Activated CD4-positive, alpha-beta T cell treated with anti-CD3 and anti-CD28 coated beads for 36 hours (primary cell): Measurements from ENCODE around the gene IL4R. TPM values are rescaled to one million over a fixed set of nuclear protein-coding genes. Genes with fewer than 3 reads are reported as not detected.

Experiments used
- ATAC-seq: fragments of 200-7000 bp; cut with Tn5 transposase; one replicate; pipeline ENCODE4 v1.10.0; 2021; ENCODE audit warnings: mild to moderate bottlenecking, moderate library complexity
- CTCF ChIA-PET: fragments of 350-600 bp; sonication (Branson Sonifier 250); formaldehyde crosslinking; loops from one replicate; lab custom pipeline; 2021; ENCODE audit warnings: antibody characterized with exemption; lab: Charles Lee
- POLR2A ChIA-PET: fragments of 350-600 bp; sonication (Branson Sonifier 250); formaldehyde crosslinking; loops from one replicate; lab custom pipeline; 2021; ENCODE audit warnings: antibody characterized with exemption, inconsistent platforms; lab: Charles Lee
- DNase-seq: peaks from one replicate; pipeline ENCODE4 v3.0.0-alpha.2; 2020
- H3K27ac Mint-ChIP-seq: one replicate; pipeline ENCODE4 v1.8.0; 2021; ENCODE audit warnings: mixed read lengths
- H3K27me3 Mint-ChIP-seq: one replicate; pipeline ENCODE4 v1.8.0; 2021; ENCODE audit warnings: mixed read lengths
- H3K36me3 Mint-ChIP-seq: one replicate; pipeline ENCODE4 v1.8.0; 2021; ENCODE audit warnings: low read depth, mixed read lengths
- H3K4me1 Mint-ChIP-seq: one replicate; pipeline ENCODE4 v1.8.0; 2021; ENCODE audit warnings: mixed read lengths
- H3K4me3 Mint-ChIP-seq: one replicate; pipeline ENCODE4 v1.8.0; 2021; ENCODE audit warnings: mild to moderate bottlenecking, moderate library complexity, mixed read lengths
- H3K9me3 Mint-ChIP-seq: one replicate; pipeline ENCODE4 v1.8.0; 2021; ENCODE audit warnings: low read depth, mixed read lengths
- intact Hi-C, 2 experiments: fragments of 100-400 bp; cut with DNase I in 1 of 2; cut with micrococcal nuclease in 1 of 2; formaldehyde crosslinking; loops; one replicate each; pipeline versions ENCODE4 v1.14.2 to v1.15.1; 2022 to 2024; cut with DNase I, micrococcal nuclease
- total RNA-seq, 2 experiments: library from RNA; stranded (reverse); gene quantifications; one replicate each; pipeline ENCODE4 v1.2.3, GENCODE V29; 2021

The IL4R gene
- total RNA-seq, 2 experiments from 2014 or later = 185 to 229 TPM

DNA sequence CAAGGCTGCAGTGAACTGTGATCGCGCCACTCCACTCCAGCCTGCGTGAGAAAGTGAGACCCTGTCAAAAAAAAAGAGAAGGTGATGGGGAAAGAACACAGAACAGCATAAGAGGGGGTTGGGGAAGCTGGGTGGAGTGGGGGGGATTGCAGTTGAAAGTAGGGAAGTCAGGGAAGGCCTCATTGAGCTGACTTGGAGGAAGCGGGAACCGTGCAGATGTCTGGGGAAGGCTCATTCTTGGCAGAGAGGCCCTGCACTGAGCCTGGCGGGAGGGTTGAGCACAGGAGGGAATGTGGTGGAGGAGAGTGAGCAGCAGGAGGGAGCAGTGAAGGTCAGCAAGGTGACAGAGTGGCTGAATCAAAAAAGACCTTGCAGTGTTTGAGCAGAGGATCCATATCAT is 26.9 kb downstream of the IL4R start:
- ATAC-seq (no peak), DNase-seq (no peak)
- ChIA-PET POLR2A (interaction anchor here (0.7 kb wide), 1 partner anchor 60 kb away, joined by 3 read pairs; no protein-coding TSS in a partner anchor), CTCF (interaction anchor here (1.5 kb wide), 1 partner anchor 109 kb away, joined by 3 read pairs; no protein-coding TSS in a partner anchor)
- H3K4me1 Mint-ChIP-seq = peaks cover 15% of the 10 kb centered on the region
- peaks cover 82% of the 10 kb centered on the region for H3K36me3 Mint-ChIP-seq
- H3K27ac Mint-ChIP-seq = no peak overlapping the region
- no peak overlapping the region for H3K4me3 Mint-ChIP-seq
- no peaks in the 10 kb centered on the region for H3K9me3 Mint-ChIP-seq
- H3K27me3 Mint-ChIP-seq = no peaks in the 10 kb centered on the region
- intact Hi-C loops = no loop called here

DNA sequence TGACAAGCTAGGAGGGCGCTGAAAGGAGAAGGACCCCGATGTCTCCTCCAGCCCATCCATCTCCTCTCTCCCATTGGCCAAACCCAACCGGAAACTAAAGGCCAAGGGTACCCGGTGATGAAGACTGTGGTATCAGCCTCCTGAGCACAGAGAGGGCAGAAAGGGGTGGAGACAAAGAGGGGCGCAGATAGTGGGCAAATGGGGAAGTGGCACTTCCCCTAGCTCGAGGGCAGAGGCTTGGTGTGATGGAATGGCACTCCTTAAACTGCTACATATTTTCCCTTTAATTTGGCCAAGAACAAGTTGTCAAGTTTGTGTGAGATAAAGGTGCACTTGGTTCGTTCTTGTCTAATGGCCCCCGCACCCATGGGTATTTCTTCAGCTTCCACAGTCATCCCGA is 27.8 kb downstream of the IL4R start:
- H3K9me3 Mint-ChIP-seq = no peaks in the 10 kb centered on the region
- peaks cover 7% of the 10 kb centered on the region for H3K4me1 Mint-ChIP-seq
- no peak overlapping the region for H3K27ac Mint-ChIP-seq
- ChIA-PET POLR2A (no interaction called here), CTCF (interaction anchor here (0.5 to 1.5 kb wide), 5 partner anchors 63 to 189 kb away, joined by 3 to 6 read pairs (median 3); no protein-coding TSS in a partner anchor)
- DNase-seq (no peak), ATAC-seq (no peak)
- H3K27me3 Mint-ChIP-seq = no peaks in the 10 kb centered on the region
- H3K36me3 Mint-ChIP-seq = peaks cover 77% of the 10 kb centered on the region
- no peak overlapping the region for H3K4me3 Mint-ChIP-seq
- intact Hi-C loops = no loop called here

DNA sequence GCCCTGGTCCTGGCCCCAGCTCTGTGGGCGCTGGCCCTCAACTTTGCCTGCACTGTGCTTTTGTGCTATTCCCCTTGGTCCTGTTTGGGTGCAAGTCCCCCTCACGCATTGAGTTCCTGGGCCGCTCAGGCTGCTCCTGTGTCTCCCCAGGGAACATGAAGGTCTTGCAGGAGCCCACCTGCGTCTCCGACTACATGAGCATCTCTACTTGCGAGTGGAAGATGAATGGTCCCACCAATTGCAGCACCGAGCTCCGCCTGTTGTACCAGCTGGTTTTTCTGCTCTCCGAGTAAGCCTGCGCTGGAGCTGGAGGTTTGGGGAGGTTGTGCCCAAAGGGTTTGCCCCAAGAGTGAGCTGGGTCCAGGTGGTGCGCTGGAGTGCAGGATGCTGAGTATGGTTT is 28.2 kb downstream of the IL4R start:
- Mint-ChIP-seq H3K9me3 (no peaks in the 10 kb centered on the region), H3K4me3 (no peak overlapping the region), H3K36me3 (peaks cover 80% of the 10 kb centered on the region), H3K27me3 (no peaks in the 10 kb centered on the region), H3K4me1 (peaks cover 6% of the 10 kb centered on the region), H3K27ac (no peak overlapping the region)
- intact Hi-C loops = no loop called here
- ATAC-seq (no peak), DNase-seq (no peak)
- ChIA-PET CTCF (interaction anchor here (0.5 to 1.2 kb wide), 3 partner anchors 63 to 189 kb away, joined by 3 to 6 read pairs (median 3); no protein-coding TSS in a partner anchor), POLR2A (no interaction called here)

DNA sequence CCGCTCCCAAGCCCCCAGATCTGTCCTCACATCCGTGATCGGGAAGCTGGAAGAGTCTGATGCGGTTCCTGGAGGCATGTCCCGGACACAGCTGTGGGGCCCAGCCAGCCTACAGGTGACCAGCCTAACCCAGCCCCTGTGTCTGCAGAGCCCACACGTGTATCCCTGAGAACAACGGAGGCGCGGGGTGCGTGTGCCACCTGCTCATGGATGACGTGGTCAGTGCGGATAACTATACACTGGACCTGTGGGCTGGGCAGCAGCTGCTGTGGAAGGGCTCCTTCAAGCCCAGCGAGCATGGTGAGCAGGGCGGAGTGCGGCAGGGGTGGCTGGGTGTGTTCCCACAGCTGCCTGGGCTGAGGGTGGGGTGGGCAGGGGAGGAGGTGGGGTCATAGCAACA is 30.9 kb downstream of the IL4R start:
- intact Hi-C loops = no loop called here
- Mint-ChIP-seq H3K27me3 (no peaks in the 10 kb centered on the region), H3K9me3 (no peaks in the 10 kb centered on the region), H3K27ac (no peak overlapping the region), H3K4me3 (no peak overlapping the region), H3K36me3 (peaks cover 89% of the 10 kb centered on the region), H3K4me1 (peaks cover 3% of the 10 kb centered on the region)
- DNase-seq = no peak
- no peak for ATAC-seq
- ChIA-PET CTCF (interaction anchor here (1.2 kb wide), 1 partner anchor 110 kb away, joined by 4 read pairs; no protein-coding TSS in a partner anchor), POLR2A (no interaction called here)

DNA sequence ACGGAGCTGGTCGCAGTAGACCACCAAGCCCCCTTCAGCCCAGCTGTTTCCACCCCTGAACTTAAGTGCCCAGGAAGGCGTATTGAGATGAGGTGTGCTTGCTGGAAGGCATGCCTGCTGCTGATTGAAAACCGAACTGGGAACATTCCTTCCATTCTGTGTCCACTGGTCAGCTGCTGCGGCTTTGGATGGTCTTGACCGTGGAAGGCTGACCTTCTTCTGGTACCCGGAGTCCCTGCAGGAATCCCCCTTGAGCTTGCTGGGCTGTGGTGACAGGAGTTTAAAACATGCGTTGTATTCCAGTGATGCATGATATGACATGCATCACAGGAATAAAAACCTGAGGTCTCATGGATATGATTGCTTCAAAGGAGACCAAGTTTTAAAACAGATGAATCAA is 31.4 kb downstream of the IL4R start:
- no peaks in the 10 kb centered on the region for H3K27me3 Mint-ChIP-seq
- POLR2A ChIA-PET = no interaction called here
- no peak overlapping the region for H3K27ac Mint-ChIP-seq
- no peak overlapping the region for H3K4me3 Mint-ChIP-seq
- ATAC-seq (no peak), DNase-seq (no peak)
- peaks cover 90% of the 10 kb centered on the region for H3K36me3 Mint-ChIP-seq
- no peaks in the 10 kb centered on the region for H3K9me3 Mint-ChIP-seq
- intact Hi-C loops = no loop called here
- peaks cover 3% of the 10 kb centered on the region for H3K4me1 Mint-ChIP-seq
- CTCF ChIA-PET = interaction anchor here (1.1 kb wide), 1 partner anchor 16 kb away, joined by 3 read pairs; no protein-coding TSS in a partner anchor

DNA sequence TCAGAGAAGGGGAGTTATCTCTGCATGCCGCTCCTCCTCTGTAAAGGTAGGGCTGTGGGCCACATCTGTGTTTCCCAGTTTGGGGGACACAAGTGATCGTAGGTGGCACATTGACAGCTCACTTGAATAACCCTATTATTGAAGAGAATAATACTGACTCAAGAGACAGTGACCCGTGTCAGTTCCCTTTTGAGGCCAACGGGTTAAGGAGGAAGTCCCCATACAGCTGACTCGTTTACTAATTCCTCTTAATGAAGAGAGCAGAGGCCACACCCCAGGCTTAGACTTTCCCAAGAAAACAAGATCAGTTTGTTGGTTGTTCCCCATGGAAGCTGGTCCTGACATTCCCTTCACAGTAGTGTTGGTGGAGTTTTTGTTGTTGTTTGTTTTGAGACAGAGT is 33.0 kb downstream of the IL4R start:
- intact Hi-C loops = no loop called here
- Mint-ChIP-seq H3K27me3 (no peaks in the 10 kb centered on the region), H3K36me3 (peaks cover 90% of the 10 kb centered on the region), H3K4me1 (peaks cover 6% of the 10 kb centered on the region), H3K9me3 (no peaks in the 10 kb centered on the region), H3K27ac (no peak overlapping the region), H3K4me3 (no peak overlapping the region)
- CTCF ChIA-PET = no interaction called here
- POLR2A ChIA-PET = no interaction called here
- ATAC-seq = no peak
- DNase-seq = no peak

DNA sequence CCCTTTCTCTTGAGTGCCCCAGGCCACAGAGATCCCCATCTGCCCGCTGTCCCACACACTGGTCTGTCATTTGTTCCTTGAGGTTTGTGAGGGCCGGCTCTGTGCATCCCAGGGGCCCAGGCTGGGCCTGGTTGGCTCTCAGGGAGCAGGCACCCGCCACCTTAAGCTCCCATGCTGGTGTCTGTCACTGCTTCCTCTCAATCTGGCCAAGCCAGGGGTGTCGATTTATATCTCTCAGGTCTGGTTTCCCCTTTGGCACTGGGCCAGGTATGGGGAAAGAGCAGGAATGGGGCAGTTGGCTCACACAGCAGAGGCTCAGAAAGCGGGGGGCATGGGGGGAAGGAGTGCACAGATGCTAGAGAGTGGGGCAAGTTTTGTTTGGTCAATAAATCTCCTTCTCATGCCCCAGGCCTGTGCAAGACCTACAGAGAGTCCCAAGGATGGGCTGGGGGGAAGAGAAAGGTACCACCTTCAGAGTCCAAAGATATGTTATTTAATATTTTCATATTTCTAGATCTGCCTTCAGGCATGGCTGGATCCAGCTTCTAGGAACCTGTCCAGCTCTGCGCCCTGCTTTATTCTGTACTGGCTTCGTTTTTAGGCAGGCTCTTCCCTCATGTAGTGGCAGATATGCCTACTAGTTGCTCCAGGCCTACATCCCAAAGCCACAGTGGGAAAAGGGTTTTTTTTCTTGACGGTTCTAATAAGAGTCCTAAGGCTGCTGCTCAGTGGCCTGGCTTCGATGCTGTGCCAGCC is 34.3 kb downstream of the IL4R start:
- Mint-ChIP-seq H3K9me3 (no peaks in the 10 kb centered on the region), H3K4me3 (no peak overlapping the region), H3K4me1 (peaks cover 8% of the 10 kb centered on the region), H3K27me3 (no peaks in the 10 kb centered on the region), H3K27ac (peak overlapping the region; percentile 60), H3K36me3 (peaks cover 90% of the 10 kb centered on the region)
- ChIA-PET POLR2A (no interaction called here), CTCF (interaction anchor here (0.6 kb wide), 1 partner anchor 10 kb away, joined by 3 read pairs; no protein-coding TSS in a partner anchor)
- no peak for DNase-seq
- ATAC-seq = no peak
- intact Hi-C loops = no loop called here

DNA sequence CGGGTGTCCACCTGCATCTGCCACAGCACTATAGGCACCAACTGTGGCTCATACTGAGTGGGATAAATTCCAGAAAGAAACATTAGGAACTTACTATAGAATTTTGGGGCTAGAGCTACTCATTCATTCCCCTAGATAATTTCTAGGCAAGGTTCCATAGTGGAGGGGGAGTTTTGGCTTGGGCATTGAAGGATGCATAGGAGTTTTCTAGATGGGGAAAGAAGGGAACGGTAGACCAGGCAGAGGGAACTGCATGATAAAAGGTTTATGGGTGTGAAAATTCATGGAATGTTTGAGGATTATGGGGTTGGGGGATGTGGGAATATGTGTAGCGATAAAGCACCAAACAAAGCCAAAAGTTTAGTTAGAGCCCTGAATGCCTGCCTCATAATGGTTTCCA is 35.5 kb downstream of the IL4R start:
- ATAC-seq = no peak
- CTCF ChIA-PET = interaction anchor here (0.6 to 1.2 kb wide), 2 partner anchors 13 to 170 kb away, joined by 3 read pairs; no protein-coding TSS in a partner anchor
- H3K27me3 Mint-ChIP-seq = no peaks in the 10 kb centered on the region

DNA sequence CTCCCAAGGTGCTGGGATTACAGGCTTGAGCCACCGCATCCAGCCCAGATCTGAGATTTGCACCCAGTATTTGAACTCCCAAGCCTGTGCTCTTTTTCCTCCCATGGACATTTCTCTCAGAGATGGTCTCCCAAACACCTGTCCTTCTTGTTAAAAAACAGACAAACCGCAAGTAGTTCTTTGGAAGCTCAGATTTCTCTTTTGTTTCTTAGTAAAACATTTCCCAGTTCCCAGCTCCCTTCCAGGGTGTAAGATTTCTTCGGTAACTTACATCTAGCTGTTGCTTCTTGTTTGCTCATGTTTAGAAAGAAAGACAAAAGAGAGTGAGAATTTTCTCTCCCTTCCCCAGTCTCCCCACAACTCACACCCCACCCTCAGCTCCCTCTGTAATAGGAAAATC is 36.2 kb downstream of the IL4R start:
- H3K36me3 Mint-ChIP-seq = peaks cover 89% of the 10 kb centered on the region
- H3K9me3 Mint-ChIP-seq = no peaks in the 10 kb centered on the region
- no peak overlapping the region for H3K4me3 Mint-ChIP-seq
- ChIA-PET POLR2A (no interaction called here), CTCF (interaction anchor here (0.6 to 2.3 kb wide), 7 partner anchors 18 to 185 kb away, joined by 3 to 6 read pairs (median 4); partner anchors contain the start of gene KDM8)
- H3K27me3 Mint-ChIP-seq = no peaks in the 10 kb centered on the region
- H3K4me1 Mint-ChIP-seq = peaks cover 13% of the 10 kb centered on the region
- peak overlapping the region; percentile 56 for H3K27ac Mint-ChIP-seq
- DNase-seq (no peak), ATAC-seq (no peak)
- intact Hi-C loops = no loop called here

More for the DNA sequence above, 35.5 kb downstream of the IL4R start:
- no peak overlapping the region for H3K4me3 Mint-ChIP-seq
- peak overlapping the region; percentile 17 for H3K27ac Mint-ChIP-seq
- peaks cover 10% of the 10 kb centered on the region for H3K4me1 Mint-ChIP-seq
- DNase-seq = no peak
- H3K9me3 Mint-ChIP-seq = no peaks in the 10 kb centered on the region
- intact Hi-C loops = no loop called here
- POLR2A ChIA-PET = interaction anchor here (0.6 kb wide), 1 partner anchor 20 kb away, joined by 3 read pairs; no protein-coding TSS in a partner anchor
- peaks cover 88% of the 10 kb centered on the region for H3K36me3 Mint-ChIP-seq

DNA sequence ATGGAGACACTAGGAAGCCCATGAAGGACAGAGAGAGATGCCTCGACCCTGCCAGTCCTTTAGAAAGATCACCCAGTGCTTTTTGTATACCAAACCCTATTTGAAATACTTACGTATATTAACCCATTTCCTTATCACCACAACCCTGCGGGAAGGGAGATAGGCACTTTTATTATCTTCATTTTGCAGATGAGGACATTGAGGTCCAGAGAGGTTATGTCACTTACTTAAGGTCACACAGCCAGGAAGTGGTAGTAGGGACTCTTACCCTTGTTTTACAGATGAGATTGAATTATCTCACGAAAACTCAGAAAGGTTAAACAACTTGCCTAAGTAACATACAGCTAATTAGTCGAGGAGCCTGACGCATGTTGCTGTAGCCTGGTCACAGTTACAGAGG is 38.2 kb downstream of the IL4R start:
- Mint-ChIP-seq H3K9me3 (no peaks in the 10 kb centered on the region), H3K4me3 (no peak overlapping the region), H3K27ac (peak overlapping the region; percentile 28), H3K36me3 (peaks cover 91% of the 10 kb centered on the region), H3K4me1 (peaks cover 19% of the 10 kb centered on the region), H3K27me3 (no peaks in the 10 kb centered on the region)
- no peak for DNase-seq
- ChIA-PET CTCF (interaction anchor here (2.3 kb wide), 1 partner anchor 117 kb away, joined by 6 read pairs; no protein-coding TSS in a partner anchor), POLR2A (no interaction called here)
- no peak for ATAC-seq
- intact Hi-C loops = no loop called here

DNA sequence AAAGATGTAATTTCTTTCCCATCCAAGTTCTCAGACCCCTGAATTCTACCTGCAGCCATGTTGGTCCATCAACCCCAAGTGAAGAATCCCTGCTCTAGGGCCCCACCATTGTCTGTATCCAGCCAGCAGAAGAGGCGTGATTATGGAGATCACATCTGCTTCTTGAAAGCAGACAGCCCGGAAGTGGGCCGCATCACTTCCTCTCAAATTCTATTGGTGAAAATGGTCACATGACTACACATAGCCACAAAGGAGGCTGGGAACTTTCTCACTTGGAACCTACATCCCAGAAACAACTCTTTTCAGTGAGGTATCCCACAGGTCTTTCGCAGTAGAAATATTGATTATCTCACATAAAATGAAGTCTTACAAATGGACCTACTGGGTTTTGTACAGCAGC is 40.1 kb downstream of the IL4R start:
- DNase-seq (no peak), ATAC-seq (no peak)
- intact Hi-C loops = no loop called here
- H3K4me1 Mint-ChIP-seq = peaks cover 16% of the 10 kb centered on the region
- H3K27me3 Mint-ChIP-seq = no peaks in the 10 kb centered on the region
- peaks cover 90% of the 10 kb centered on the region for H3K36me3 Mint-ChIP-seq
- H3K9me3 Mint-ChIP-seq = peaks cover under 1% of the 10 kb centered on the region
- H3K27ac Mint-ChIP-seq = peak overlapping the region; percentile 59
- CTCF ChIA-PET = interaction anchor here (1.0 kb wide), 1 partner anchor 12 kb away, joined by 3 read pairs; no protein-coding TSS in a partner anchor
- H3K4me3 Mint-ChIP-seq = no peak overlapping the region
- POLR2A ChIA-PET = no interaction called here
